SK-N-SH treated with all-trans-retinoic acid at 6 μM for 48 hours (cell line): ENCODE data around the gene CDR2.

Source experiments
- ARNTL ChIP-seq: fragments of 450-650 bp; formaldehyde crosslinking; IDR thresholded peaks from 2 replicates; pipeline ENCODE4 v1.5.0; 2020; ENCODE audit warnings: low read depth, mild to moderate bottlenecking, moderate library complexity, borderline replicate concordance
- ISL1 ChIP-seq: fragments of 250-450 bp; sonication (Bioruptor Pico); IDR thresholded peaks from 2 replicates; pipeline ENCODE4 v2.1.2; 2022; ENCODE audit warnings: mild to moderate bottlenecking, moderate library complexity
- PPARA ChIP-seq: fragments of 250-450 bp; sonication (Bioruptor Pico); IDR thresholded peaks from 2 replicates; pipeline ENCODE4 v1.5.0; 2020; ENCODE audit warnings: mild to moderate bottlenecking, borderline replicate concordance
- SNAI2 ChIP-seq: fragments of 250-450 bp; sonication (Bioruptor Pico); IDR thresholded peaks from 2 replicates; pipeline ENCODE4 v1.5.0; 2020; ENCODE audit warnings: mild to moderate bottlenecking, moderate library complexity
- TOX ChIP-seq: fragments of 250-450 bp; sonication (Bioruptor Pico); IDR thresholded peaks from 2 replicates; pipeline ENCODE4 v1.8.0; 2021; ENCODE audit warnings: mild to moderate bottlenecking, moderate library complexity, borderline replicate concordance
- ZC3H10 ChIP-seq: fragments of 250-450 bp; sonication (Bioruptor Pico); IDR thresholded peaks from 2 replicates; pipeline ENCODE4 v1.5.1; 2021; ENCODE audit warnings: mild to moderate bottlenecking, moderate library complexity
- ZFP30 ChIP-seq: fragments of 450-650 bp; formaldehyde crosslinking; IDR thresholded peaks from 2 replicates; pipeline ENCODE4 v1.5.0; 2022; ENCODE audit warnings: mild to moderate bottlenecking, moderate library complexity
- ZNF70 ChIP-seq: fragments of 450-650 bp; formaldehyde crosslinking; IDR thresholded peaks from 2 replicates; pipeline ENCODE4 v1.5.0; 2020; ENCODE audit warnings: mild to moderate bottlenecking, moderate library complexity
- TF ChIP-seq, protein P1 (sequence below): fragments of 250-450 bp; sonication (Bioruptor Pico); IDR thresholded peaks from 2 replicates; pipeline ENCODE4 v1.8.0; 2021; ENCODE audit warnings: low read depth, mild to moderate bottlenecking, moderate library complexity, borderline replicate concordance
- TF ChIP-seq, protein P2 (sequence below): fragments of 250-450 bp; sonication (Bioruptor Pico); IDR thresholded peaks from 2 replicates; pipeline ENCODE4 v1.5.1; 2020; ENCODE audit warnings: low read depth, mild to moderate bottlenecking, moderate library complexity

DNA sequence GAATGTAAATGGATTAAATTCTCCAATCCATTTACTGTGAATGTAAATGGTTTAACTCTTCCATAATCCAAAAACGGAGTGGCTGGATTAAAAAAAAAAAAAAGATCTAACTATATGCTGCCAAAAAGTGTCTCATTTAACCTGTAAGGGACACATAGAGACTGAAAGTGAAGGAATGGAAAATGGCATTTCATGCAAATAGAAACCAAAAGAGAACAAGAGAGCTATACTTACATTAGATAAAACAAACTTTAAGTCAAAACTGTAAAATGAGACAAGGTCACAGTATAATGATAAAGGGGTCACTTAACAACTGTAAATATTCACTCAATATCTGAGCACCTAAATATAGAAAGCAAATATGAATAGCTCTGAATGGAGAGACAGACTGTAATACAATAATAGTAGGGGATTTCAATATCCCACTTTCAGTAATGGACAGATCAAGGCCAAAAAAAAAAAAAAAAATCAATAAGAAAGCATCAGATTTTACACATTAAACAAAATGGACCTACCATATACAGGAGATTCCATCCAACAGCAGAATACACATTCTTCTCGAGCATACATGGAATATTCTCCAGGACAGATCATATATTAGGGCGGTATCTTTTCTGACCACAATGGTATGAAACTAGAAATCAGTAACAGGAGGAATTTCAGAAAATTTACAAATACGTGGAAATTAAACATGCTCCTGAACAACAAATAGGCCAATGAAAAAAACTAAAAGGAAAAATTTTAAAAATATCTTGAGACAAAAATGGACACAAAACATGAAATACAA, 36.4 kb downstream of the CDR2 start:
- TF ChIP-seq TOX (CRISPR knock-in tag): no peak
- TF ChIP-seq, protein P1, sequence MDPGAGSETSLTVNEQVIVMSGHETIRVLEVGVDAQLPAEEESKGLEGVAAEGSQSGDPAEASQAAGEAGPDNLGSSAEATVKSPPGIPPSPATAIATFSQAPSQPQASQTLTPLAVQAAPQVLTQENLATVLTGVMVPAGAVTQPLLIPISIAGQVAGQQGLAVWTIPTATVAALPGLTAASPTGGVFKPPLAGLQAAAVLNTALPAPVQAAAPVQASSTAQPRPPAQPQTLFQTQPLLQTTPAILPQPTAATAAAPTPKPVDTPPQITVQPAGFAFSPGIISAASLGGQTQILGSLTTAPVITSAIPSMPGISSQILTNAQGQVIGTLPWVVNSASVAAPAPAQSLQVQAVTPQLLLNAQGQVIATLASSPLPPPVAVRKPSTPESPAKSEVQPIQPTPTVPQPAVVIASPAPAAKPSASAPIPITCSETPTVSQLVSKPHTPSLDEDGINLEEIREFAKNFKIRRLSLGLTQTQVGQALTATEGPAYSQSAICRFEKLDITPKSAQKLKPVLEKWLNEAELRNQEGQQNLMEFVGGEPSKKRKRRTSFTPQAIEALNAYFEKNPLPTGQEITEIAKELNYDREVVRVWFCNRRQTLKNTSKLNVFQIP (CRISPR knock-in tag): no peak
- TF ChIP-seq ZFP30 (CRISPR knock-in tag): no peak
- no peak for TF ChIP-seq ZNF70 (CRISPR knock-in tag)
- TF ChIP-seq, protein P2, sequence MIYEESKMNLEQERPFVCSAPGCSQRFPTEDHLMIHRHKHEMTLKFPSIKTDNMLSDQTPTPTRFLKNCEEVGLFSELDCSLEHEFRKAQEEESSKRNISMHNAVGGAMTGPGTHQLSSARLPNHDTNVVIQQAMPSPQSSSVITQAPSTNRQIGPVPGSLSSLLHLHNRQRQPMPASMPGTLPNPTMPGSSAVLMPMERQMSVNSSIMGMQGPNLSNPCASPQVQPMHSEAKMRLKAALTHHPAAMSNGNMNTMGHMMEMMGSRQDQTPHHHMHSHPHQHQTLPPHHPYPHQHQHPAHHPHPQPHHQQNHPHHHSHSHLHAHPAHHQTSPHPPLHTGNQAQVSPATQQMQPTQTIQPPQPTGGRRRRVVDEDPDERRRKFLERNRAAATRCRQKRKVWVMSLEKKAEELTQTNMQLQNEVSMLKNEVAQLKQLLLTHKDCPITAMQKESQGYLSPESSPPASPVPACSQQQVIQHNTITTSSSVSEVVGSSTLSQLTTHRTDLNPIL (CRISPR knock-in tag): no peak
- TF ChIP-seq ISL1 (CRISPR knock-in tag): no peak
- no peak for TF ChIP-seq PPARA
- TF ChIP-seq ARNTL (CRISPR knock-in tag): no peak
- TF ChIP-seq SNAI2 (CRISPR knock-in tag): no peak
- TF ChIP-seq ZC3H10 (CRISPR knock-in tag): no peak
